CD14-positive monocyte (primary cell): ENCODE measurements around the gene PCSK7. TPM values are rescaled to one million over a fixed set of nuclear protein-coding genes. Genes with fewer than 3 reads are reported as not detected.
"Not testable (repeated sequence)": the region's sequence is repeated elsewhere in the genome, so short reads cannot be mapped to it uniquely, and the experiment has no call there.

Experiments
- DNase-seq, 3 donors: peaks; one replicate each; pipeline ENCODE4 v3.0.0-alpha.2; 2011 to 2022
- H2AFZ ChIP-seq: 2 replicates; pipeline ENCODE4 v1.6.0; 2012; ENCODE audit warnings: mild to moderate bottlenecking, low read depth, low read length, inconsistent platforms; ENCODE audit not compliant: insufficient read depth, poor library complexity, severe bottlenecking
- H3K27ac ChIP-seq, 2 donors: 1 replicate in 1 of 2; 2 replicates in 1 of 2; pipeline ENCODE4 v1.5.1; 2012 to 2013; ENCODE audit warnings: low read length in 2 of 2, control low read depth in 1 of 2, inconsistent platforms in 1 of 2, low read depth in 1 of 2, mild to moderate bottlenecking in 1 of 2
- H3K27me3 ChIP-seq, 2 donors: one replicate each; pipeline versions ENCODE4 v1.6.0 to v1.6.1; 2011 to 2013; ENCODE audit warnings: low read length in 2 of 2; ENCODE audit not compliant: control insufficient read depth in 2 of 2, insufficient read depth in 2 of 2
- H3K36me3 ChIP-seq, 2 donors: replicated peaks in 1 of 2; 1 replicate in 1 of 2; 2 replicates in 1 of 2; pipeline versions ENCODE4 v1.5.1 to v1.6.1; 2012 to 2013; ENCODE audit warnings: low read length in 2 of 2, control low read depth in 1 of 2, inconsistent platforms in 1 of 2, mild to moderate bottlenecking in 1 of 2; ENCODE audit not compliant: insufficient read depth in 2 of 2, control insufficient read depth in 1 of 2
- H3K4me1 ChIP-seq, 2 donors: 1 replicate in 1 of 2; 2 replicates in 1 of 2; pipeline versions ENCODE4 v1.5.1 to v1.6.1; 2012 to 2013; ENCODE audit warnings: low read length in 2 of 2, control low read depth in 1 of 2, inconsistent platforms in 1 of 2, mild to moderate bottlenecking in 1 of 2, moderate library complexity in 1 of 2; ENCODE audit not compliant: insufficient read depth in 2 of 2, control insufficient read depth in 1 of 2
- H3K4me2 ChIP-seq: replicated peaks from 2 replicates; pipeline ENCODE3; 2012; ENCODE audit warnings: low read length, moderate library complexity, mild to moderate bottlenecking; ENCODE audit not compliant: poor library complexity, severe bottlenecking; ENCODE audit errors: extremely low read depth
- H3K4me3 ChIP-seq, 3 experiments: fragments of 200-600 bp in 1 of 3; sonication (generic) in 1 of 3; replicated peaks in 1 of 3; 1 replicate in 2 of 3; 2 replicates in 1 of 3; pipeline ENCODE4 v1.5.1; 2011 to 2013; ENCODE audit warnings: low read length in 3 of 3, mild to moderate bottlenecking in 3 of 3, control low read depth in 2 of 3, low read depth in 2 of 3, inconsistent platforms in 1 of 3, moderate library complexity in 1 of 3
- H3K79me2 ChIP-seq: 2 replicates; pipeline ENCODE4 v1.6.0; 2012; ENCODE audit warnings: mild to moderate bottlenecking, control low read depth, inconsistent platforms, low read length, moderate library complexity; ENCODE audit not compliant: insufficient read depth
- H3K9ac ChIP-seq: 2 replicates; pipeline ENCODE4 v1.6.0; 2017; ENCODE audit warnings: low read length, mild to moderate bottlenecking; ENCODE audit not compliant: insufficient read depth, poor library complexity, severe bottlenecking
- H3K9me3 ChIP-seq, 2 donors: replicated peaks in 1 of 2; 1 replicate in 1 of 2; 2 replicates in 1 of 2; pipeline versions ENCODE4 v1.5.1 to v1.6.1; 2012 to 2013; ENCODE audit warnings: low read length in 2 of 2, control low read depth in 1 of 2; ENCODE audit not compliant: control insufficient read depth in 1 of 2, insufficient read depth in 1 of 2
- H4K20me1 ChIP-seq: 2 replicates; pipeline ENCODE4 v1.6.0; 2012; ENCODE audit warnings: mild to moderate bottlenecking, low read length, control low read depth, moderate library complexity; ENCODE audit not compliant: insufficient read depth
- H3K27ac Mint-ChIP-seq, 7 donors: one replicate each; pipeline ENCODE4 v1.8.0; 2020; ENCODE audit warnings: mild to moderate bottlenecking in 7 of 7, mixed read lengths in 7 of 7, moderate library complexity in 6 of 7, inconsistent platforms in 2 of 7
- H3K27me3 Mint-ChIP-seq, 3 donors: one replicate each; pipeline ENCODE4 v1.8.0; 2021 to 2022; ENCODE audit warnings: low read depth in 3 of 3, mild to moderate bottlenecking in 3 of 3, mixed read lengths in 3 of 3, moderate library complexity in 3 of 3, inconsistent platforms in 1 of 3
- H3K36me3 Mint-ChIP-seq, 2 donors: one replicate each; pipeline ENCODE4 v1.8.0; 2020; ENCODE audit warnings: mixed read lengths in 2 of 2, inconsistent platforms in 1 of 2, mild to moderate bottlenecking in 1 of 2
- H3K4me1 Mint-ChIP-seq: one replicate; pipeline ENCODE4 v1.8.0; 2020; ENCODE audit warnings: mild to moderate bottlenecking, mixed read lengths
- H3K4me3 Mint-ChIP-seq, 2 donors: one replicate each; pipeline ENCODE4 v1.8.0; 2020; ENCODE audit warnings: mild to moderate bottlenecking in 2 of 2, mixed read lengths in 2 of 2, moderate library complexity in 1 of 2
- H3K9me3 Mint-ChIP-seq, 7 donors: one replicate each; pipeline ENCODE4 v1.8.0; 2020 to 2022; ENCODE audit warnings: mixed read lengths in 7 of 7, mild to moderate bottlenecking in 6 of 7, moderate library complexity in 6 of 7, inconsistent platforms in 2 of 7
- CTCF ChIP-seq: fragments of 200-600 bp; IDR thresholded peaks from one replicate; pipeline ENCODE4 v1.8.0; 2022; ENCODE audit warnings: antibody characterized with exemption, mild to moderate bottlenecking
- WGBS: methylation state at CpG from one replicate; pipeline ENCODE4 v1.1.5; 2013; ENCODE audit warnings: missing lambda C conversion rate; ENCODE audit not compliant: insufficient coverage; 5-methylcytosine and 5-hydroxymethylcytosine counted together
- intact Hi-C, 2 donors: fragments of 100-400 bp; cut with micrococcal nuclease; formaldehyde crosslinking; loops; one replicate each; pipeline versions ENCODE4 v1.15.0 to v1.15.1; 2023
- polyA plus RNA-seq, 3 donors: library from polyadenylated mRNA; depleted of rRNA in 1 of 3; unstranded in 2 of 3; stranded (reverse) in 1 of 3; fragments of 300-500 nt in 2 of 3; fragments of >200 nt in 1 of 3; fragmentation: Illumina TruSeq in 2 of 3; gene quantifications; 1 replicate in 2 of 3; 2 replicates in 1 of 3; pipeline ENCODE4 v1.2.3, GENCODE V29; 2012 to 2021

The PCSK7 gene
- polyA plus RNA-seq, 3 donors: 6.1 to 93.8 (median 9.5) TPM

DNA sequence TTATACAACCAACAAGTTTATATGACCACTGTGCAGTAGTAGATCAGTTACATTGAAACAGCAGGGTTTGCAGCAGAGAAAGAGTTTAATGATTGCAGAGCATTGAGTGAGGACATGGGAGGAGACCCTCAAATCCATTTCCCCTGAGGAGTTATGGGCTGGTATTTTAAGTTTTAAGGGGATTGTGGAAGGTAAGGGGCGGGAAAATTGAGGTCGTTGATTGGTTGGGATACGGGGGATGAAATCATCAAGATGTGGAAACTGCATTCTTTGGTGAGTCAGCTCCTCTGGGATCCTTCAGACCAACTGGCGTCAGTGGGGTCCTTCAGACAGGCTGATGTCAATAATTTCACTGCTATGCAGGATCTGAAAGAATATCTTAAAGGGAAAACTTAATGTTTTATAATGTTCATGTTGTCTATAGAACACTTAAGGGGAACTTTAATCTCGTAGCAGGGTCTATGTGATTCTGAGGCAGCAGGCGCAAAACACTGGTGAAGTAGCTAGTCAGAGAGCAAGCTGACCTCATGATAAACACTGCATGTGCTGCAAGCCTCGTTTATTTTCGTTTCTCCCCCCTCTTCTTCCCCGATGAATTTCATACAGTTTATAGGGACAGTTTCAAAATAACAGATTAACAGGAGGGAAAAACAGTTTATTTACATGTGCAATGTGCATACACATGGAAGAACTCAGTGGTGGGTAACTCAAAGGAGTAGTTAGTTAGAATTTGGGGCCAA is 41.8 kb upstream of the PCSK7 start:
- Mint-ChIP-seq H3K4me1 (no peaks in the 10 kb centered on the region), H3K27ac (no peak overlapping the region)

DNA sequence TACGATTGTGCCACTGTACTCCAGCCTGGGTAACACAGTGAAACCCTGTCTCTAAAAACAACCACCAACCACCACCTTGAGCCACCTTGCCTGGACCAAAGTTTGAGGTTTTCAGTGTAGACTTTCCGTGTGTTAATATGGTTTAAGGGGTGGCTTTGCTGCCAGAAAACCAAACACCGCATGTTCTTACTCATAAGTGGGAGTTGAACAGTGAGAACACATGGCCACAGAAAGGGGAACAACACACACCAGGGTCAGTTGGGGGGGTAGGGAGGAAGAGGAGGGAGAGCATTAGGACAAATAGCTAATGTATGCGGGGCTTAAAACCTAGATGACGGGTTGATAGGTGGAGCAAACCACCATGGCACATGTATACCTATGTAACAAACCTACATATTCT is 40.3 kb upstream of the PCSK7 start:
- H3K27ac Mint-ChIP-seq, H3K79me2 ChIP-seq, H3K4me3 Mint-ChIP-seq, H3K4me1 Mint-ChIP-seq, H3K27me3 ChIP-seq, H3K27ac ChIP-seq, H3K27me3 Mint-ChIP-seq, H3K4me3 ChIP-seq, H3K4me2 ChIP-seq, DNase-seq, H3K9me3 Mint-ChIP-seq, H3K9me3 ChIP-seq, H4K20me1 ChIP-seq, H2AFZ ChIP-seq, H3K9ac ChIP-seq, intact Hi-C loops, H3K4me1 ChIP-seq: not testable (repeated sequence)
- H3K36me3 ChIP-seq: peaks cover 4 to 37% of the 10 kb centered on the region in 2 donors
- 100% methylated on average over 1 of the region's 5 CpGs for WGBS
- H3K36me3 Mint-ChIP-seq: peaks cover 41 to 63% of the 10 kb centered on the region in 2 donors

More for the DNA sequence above, 41.8 kb upstream of the PCSK7 start:
- Histone ChIP-seq H3K36me3 (peaks cover 4 to 32% of the 10 kb centered on the region in 2 donors), H3K9me3 (no peaks in the 10 kb centered on the region), H3K27me3 (no peaks in the 10 kb centered on the region), H4K20me1 (no peaks in the 10 kb centered on the region), H3K4me2 (no peak overlapping the region), H3K79me2 (no peaks in the 10 kb centered on the region), H3K4me3 (no peak overlapping the region), H3K27ac (no peak overlapping the region), H2AFZ (no peak overlapping the region), H3K9ac (no peak overlapping the region), H3K4me1 (no peaks in the 10 kb centered on the region)
- intact Hi-C loops: no loop called here
- H3K9me3 Mint-ChIP-seq: peaks cover 1 to 7% (median 5%) of the 10 kb centered on the region in 7 donors
- WGBS: 94% methylated on average over 2 of the region's 9 CpGs
- peaks cover 38 to 55% of the 10 kb centered on the region in 2 donors for H3K36me3 Mint-ChIP-seq
- no peak overlapping the region for H3K4me3 Mint-ChIP-seq
- H3K27me3 Mint-ChIP-seq: peaks cover 0 to 1% (median 0%) of the 10 kb centered on the region in 3 donors
- no peak for DNase-seq
- TF ChIP-seq CTCF: no peak
